ENCODE data around the gene TCERG1L.

Gene TCERG1L

GRCh38 chr10:131180740-131181415 lies 130.6 kb downstream of the TCERG1L start:
- H4K8ac ChIP-seq (ENCODE audit: low read depth, low read length), result no peak overlapping the region
- WGBS, 2 donors (ENCODE audit: extremely low coverage in 2 of 2, insufficient read length in 2 of 2, insufficient replicate concordance in 1 of 2), result 100% methylated on average over 2 of the region's 15 CpGs; no CpG with 5 or more reads in 1 of the 2 donors
- no peak overlapping the region for H3K4ac ChIP-seq (ENCODE audit: low read length)

GRCh38 chr10:131180086-131180485 lies 131.4 kb downstream of the TCERG1L start:
- Histone ChIP-seq H3K79me1 (ENCODE audit: low read depth, low read length) (no peaks in the 10 kb centered on the region), H3K4me2 (ENCODE audit: insufficient read depth, low read length, poor library complexity, severe bottlenecking) (no peak overlapping the region), H4K8ac (ENCODE audit: low read depth, low read length) (no peak overlapping the region), H3K14ac (ENCODE audit: low read length) (no peak overlapping the region), H3K27ac (replicated peaks; ENCODE audit: low read length) (no peak overlapping the region), H3K36me3 (replicated peaks in 1 of 2; ENCODE audit: control insufficient read depth in 2 of 2, insufficient read depth in 2 of 2, low read length in 2 of 2) (peaks cover 0 to 1% of the 10 kb centered on the region in 2 donors), H2BK5ac (ENCODE audit: low read length) (no peak overlapping the region), H2AFZ (ENCODE audit: low read length) (no peak overlapping the region), H3K23ac (ENCODE audit: low read depth, low read length, poor library complexity) (no peak overlapping the region), H3K27me3 (ENCODE audit: control insufficient read depth in 3 of 3, insufficient read depth in 3 of 3, low read depth in 1 of 3, low read length in 3 of 3) (no peaks in the 10 kb centered on the region), H4K91ac (ENCODE audit: low read depth, low read length, poor library complexity) (no peak overlapping the region), H3K18ac (ENCODE audit: low read length) (no peak overlapping the region), H2AK5ac (ENCODE audit: low read depth, low read length) (no peak overlapping the region), H2BK12ac (ENCODE audit: low read length) (no peak overlapping the region), H2BK120ac (ENCODE audit: low read depth, low read length) (no peak overlapping the region), H3K4me3 (ENCODE audit: low read length in 2 of 2) (no peak overlapping the region), H3K9me3 (replicated peaks in 1 of 2; ENCODE audit: control insufficient read depth in 2 of 2, insufficient read depth in 1 of 2, low read depth in 1 of 2, low read length in 2 of 2) (peaks cover 7 to 8% of the 10 kb centered on the region in 2 donors), H3K4me1 (ENCODE audit: control insufficient read depth in 2 of 2, insufficient read depth in 1 of 2, low read depth in 1 of 2, low read length in 2 of 2) (peaks cover 0 to 12% of the 10 kb centered on the region in 2 donors), H3K9ac (ENCODE audit: low read depth, low read length, poor library complexity) (no peak overlapping the region), H2BK15ac (ENCODE audit: low read length) (no peak overlapping the region), H3K4ac (ENCODE audit: low read length) (no peak overlapping the region)
- no peak for DNase-seq (ENCODE audit: low spot score)
- WGBS, 2 donors (ENCODE audit: extremely low coverage in 2 of 2, insufficient read length in 2 of 2, insufficient replicate concordance in 1 of 2), result no CpG with 5 or more reads among the region's 9 CpGs

More at GRCh38 chr10:131180740-131181415, 130.6 kb downstream of the TCERG1L start:
- no peak overlapping the region for H3K4me3 ChIP-seq (ENCODE audit: low read length in 2 of 2)
- H2AK5ac ChIP-seq (ENCODE audit: low read depth, low read length), result no peak overlapping the region
- H2BK120ac ChIP-seq (ENCODE audit: low read depth, low read length), result no peak overlapping the region
- H4K91ac ChIP-seq (ENCODE audit: low read depth, low read length, poor library complexity), result no peak overlapping the region
- H3K23ac ChIP-seq (ENCODE audit: low read depth, low read length, poor library complexity), result no peak overlapping the region
- H3K27ac ChIP-seq (replicated peaks; ENCODE audit: low read length), result no peak overlapping the region
- no peak overlapping the region for H2AFZ ChIP-seq (ENCODE audit: low read length)
- H3K14ac ChIP-seq (ENCODE audit: low read length), result no peak overlapping the region
- peaks cover 0 to 12% of the 10 kb centered on the region in 2 donors for H3K4me1 ChIP-seq (ENCODE audit: control insufficient read depth in 2 of 2, insufficient read depth in 1 of 2, low read depth in 1 of 2, low read length in 2 of 2)
- no peak for DNase-seq (ENCODE audit: low spot score)
- no peaks in the 10 kb centered on the region for H3K27me3 ChIP-seq (ENCODE audit: control insufficient read depth in 3 of 3, insufficient read depth in 3 of 3, low read depth in 1 of 3, low read length in 3 of 3)
- H2BK15ac ChIP-seq (ENCODE audit: low read length), result no peak overlapping the region
- H3K79me1 ChIP-seq (ENCODE audit: low read depth, low read length), result no peaks in the 10 kb centered on the region
- no peak overlapping the region for H3K18ac ChIP-seq (ENCODE audit: low read length)
- peaks cover 7 to 8% of the 10 kb centered on the region in 2 donors for H3K9me3 ChIP-seq (replicated peaks in 1 of 2; ENCODE audit: control insufficient read depth in 2 of 2, insufficient read depth in 1 of 2, low read depth in 1 of 2, low read length in 2 of 2)
- H3K9ac ChIP-seq (ENCODE audit: low read depth, low read length, poor library complexity), result no peak overlapping the region
- no peak overlapping the region for H2BK5ac ChIP-seq (ENCODE audit: low read length)
- peaks cover 0 to 1% of the 10 kb centered on the region in 2 donors for H3K36me3 ChIP-seq (replicated peaks in 1 of 2; ENCODE audit: control insufficient read depth in 2 of 2, insufficient read depth in 2 of 2, low read length in 2 of 2)
- H3K4me2 ChIP-seq (ENCODE audit: insufficient read depth, low read length, poor library complexity, severe bottlenecking), result no peak overlapping the region
- H2BK12ac ChIP-seq (ENCODE audit: low read length), result no peak overlapping the region

- no peaks in the 10 kb centered on the region for H3K27me3 ChIP-seq (ENCODE audit: control insufficient read depth in 3 of 3, insufficient read depth in 3 of 3, low read depth in 1 of 3, low read length in 3 of 3)
- H3K36me3 ChIP-seq (replicated peaks in 1 of 2; ENCODE audit: control insufficient read depth in 2 of 2, insufficient read depth in 2 of 2, low read length in 2 of 2), result peaks cover 0 to 1% of the 10 kb centered on the region in 2 donors
- H2AFZ ChIP-seq (ENCODE audit: low read length), result no peak overlapping the region
- no peak overlapping the region for H4K8ac ChIP-seq (ENCODE audit: low read depth, low read length)
- H3K23ac ChIP-seq (ENCODE audit: low read depth, low read length, poor library complexity), result no peak overlapping the region
- no peak overlapping the region for H2BK120ac ChIP-seq (ENCODE audit: low read depth, low read length)
- H3K14ac ChIP-seq (ENCODE audit: low read length), result no peak overlapping the region
- no peak overlapping the region for H4K91ac ChIP-seq (ENCODE audit: low read depth, low read length, poor library complexity)
- peaks cover 0 to 12% of the 10 kb centered on the region in 2 donors for H3K4me1 ChIP-seq (ENCODE audit: control insufficient read depth in 2 of 2, insufficient read depth in 1 of 2, low read depth in 1 of 2, low read length in 2 of 2)
- no CpG with 5 or more reads among the region's 10 CpGs for WGBS, 2 donors (ENCODE audit: extremely low coverage in 2 of 2, insufficient read length in 2 of 2, insufficient replicate concordance in 1 of 2)
- no peak overlapping the region for H3K9ac ChIP-seq (ENCODE audit: low read depth, low read length, poor library complexity)
- DNase-seq (ENCODE audit: low spot score), result no peak
- peaks cover 7 to 8% of the 10 kb centered on the region in 2 donors for H3K9me3 ChIP-seq (replicated peaks in 1 of 2; ENCODE audit: control insufficient read depth in 2 of 2, insufficient read depth in 1 of 2, low read depth in 1 of 2, low read length in 2 of 2)
- no peaks in the 10 kb centered on the region for H3K79me1 ChIP-seq (ENCODE audit: low read depth, low read length)
- H2BK12ac ChIP-seq (ENCODE audit: low read length), result no peak overlapping the region
- no peak overlapping the region for H3K4ac ChIP-seq (ENCODE audit: low read length)
- no peak overlapping the region for H3K27ac ChIP-seq (replicated peaks; ENCODE audit: low read length)
- H2BK15ac ChIP-seq (ENCODE audit: low read length), result no peak overlapping the region
- no peak overlapping the region for H2AK5ac ChIP-seq (ENCODE audit: low read depth, low read length)
- no peak overlapping the region for H3K4me3 ChIP-seq (ENCODE audit: low read length in 2 of 2)
- no peak overlapping the region for H2BK5ac ChIP-seq (ENCODE audit: low read length)
- H3K4me2 ChIP-seq (ENCODE audit: insufficient read depth, low read length, poor library complexity, severe bottlenecking), result no peak overlapping the region
- no peak overlapping the region for H3K18ac ChIP-seq (ENCODE audit: low read length)
Observed at GRCh38 chr10:131179361-131179760, 132.2 kb downstream of the TCERG1L start.

GRCh38 chr10:131178521-131179331 lies 132.8 kb downstream of the TCERG1L start:
- H2AFZ ChIP-seq (ENCODE audit: low read length), result no peak overlapping the region

More at GRCh38 chr10:131178521-131179331, 132.8 kb downstream of the TCERG1L start:
- no CpG with 5 or more reads among the region's 29 CpGs for WGBS, 2 donors (ENCODE audit: extremely low coverage in 2 of 2, insufficient read length in 2 of 2, insufficient replicate concordance in 1 of 2)
- no peaks in the 10 kb centered on the region for H3K27me3 ChIP-seq (ENCODE audit: control insufficient read depth in 3 of 3, insufficient read depth in 3 of 3, low read depth in 1 of 3, low read length in 3 of 3)
- no peak overlapping the region for H3K9ac ChIP-seq (ENCODE audit: low read depth, low read length, poor library complexity)
- H2BK120ac ChIP-seq (ENCODE audit: low read depth, low read length), result no peak overlapping the region
- peak overlapping the region; percentile 64 for H2AK5ac ChIP-seq (ENCODE audit: low read depth, low read length)
- no peak overlapping the region for H2BK5ac ChIP-seq (ENCODE audit: low read length)
- H3K9me3 ChIP-seq (replicated peaks in 1 of 2; ENCODE audit: control insufficient read depth in 2 of 2, insufficient read depth in 1 of 2, low read depth in 1 of 2, low read length in 2 of 2), result peaks cover 7 to 8% of the 10 kb centered on the region in 2 donors
- H3K23ac ChIP-seq (ENCODE audit: low read depth, low read length, poor library complexity), result peak overlapping the region; percentile 44
- H4K8ac ChIP-seq (ENCODE audit: low read depth, low read length), result no peak overlapping the region
- no peak overlapping the region for H3K4ac ChIP-seq (ENCODE audit: low read length)
- no peak for DNase-seq (ENCODE audit: low spot score)
- H3K4me1 ChIP-seq (ENCODE audit: control insufficient read depth in 2 of 2, insufficient read depth in 1 of 2, low read depth in 1 of 2, low read length in 2 of 2), result peaks cover 0 to 12% of the 10 kb centered on the region in 2 donors
- H4K91ac ChIP-seq (ENCODE audit: low read depth, low read length, poor library complexity), result no peak overlapping the region
- H3K4me3 ChIP-seq (ENCODE audit: low read length in 2 of 2), result no peak overlapping the region
- H3K18ac ChIP-seq (ENCODE audit: low read length), result peak overlapping the region; percentile 7
- no peak overlapping the region for H2BK12ac ChIP-seq (ENCODE audit: low read length)
- no peaks in the 10 kb centered on the region for H3K79me1 ChIP-seq (ENCODE audit: low read depth, low read length)
- H2BK15ac ChIP-seq (ENCODE audit: low read length), result peak overlapping the region; percentile 21
- H3K36me3 ChIP-seq (replicated peaks in 1 of 2; ENCODE audit: control insufficient read depth in 2 of 2, insufficient read depth in 2 of 2, low read length in 2 of 2), result peaks cover 0 to 1% of the 10 kb centered on the region in 2 donors
- H3K14ac ChIP-seq (ENCODE audit: low read length), result peak overlapping the region; percentile 14
- H3K27ac ChIP-seq (replicated peaks; ENCODE audit: low read length), result no peak overlapping the region
- no peak overlapping the region for H3K4me2 ChIP-seq (ENCODE audit: insufficient read depth, low read length, poor library complexity, severe bottlenecking)

All from neuronal stem cell (in vitro differentiated cells).